KOPT-K1 (cell line): ENCODE data around the gene SP6.

Experiments used
- H3K27ac ChIP-seq: fragments of 200-600 bp; sonication (generic); 2 replicates; pipeline ENCODE4 v1.5.1; 2016; ENCODE audit warnings: antibody characterized with exemption, mild to moderate bottlenecking, low read depth, low read length; ENCODE audit not compliant: poor library complexity, severe bottlenecking
- H3K36me3 ChIP-seq: fragments of 200-600 bp; sonication (generic); 2 replicates; pipeline ENCODE4 v1.5.1; 2017; ENCODE audit warnings: antibody characterized with exemption, mild to moderate bottlenecking, low read length, moderate library complexity; ENCODE audit not compliant: insufficient read depth
- H3K9me3 ChIP-seq: fragments of 200-600 bp; sonication (generic); 2 replicates; pipeline ENCODE4 v1.5.1; 2017; ENCODE audit warnings: antibody characterized with exemption, low read length, mild to moderate bottlenecking; ENCODE audit not compliant: insufficient read depth, poor library complexity, severe bottlenecking

SP6 gene

GRCh38 chr17:47871048-47871447, 20.1 kb upstream of the SP6 start:
- H3K9me3 ChIP-seq, result no peaks in the 10 kb centered on the region
- no peaks in the 10 kb centered on the region for H3K36me3 ChIP-seq
- H3K27ac ChIP-seq, result no peak overlapping the region

GRCh38 chr17:47870056-47870455, 19.1 kb upstream of the SP6 start:
- Histone ChIP-seq H3K27ac (no peak overlapping the region), H3K9me3 (no peaks in the 10 kb centered on the region), H3K36me3 (no peaks in the 10 kb centered on the region)

GRCh38 chr17:47869114-47869513, 18.2 kb upstream of the SP6 start:
- no peaks in the 10 kb centered on the region for H3K9me3 ChIP-seq
- H3K27ac ChIP-seq, result no peak overlapping the region
- no peaks in the 10 kb centered on the region for H3K36me3 ChIP-seq

DNA sequence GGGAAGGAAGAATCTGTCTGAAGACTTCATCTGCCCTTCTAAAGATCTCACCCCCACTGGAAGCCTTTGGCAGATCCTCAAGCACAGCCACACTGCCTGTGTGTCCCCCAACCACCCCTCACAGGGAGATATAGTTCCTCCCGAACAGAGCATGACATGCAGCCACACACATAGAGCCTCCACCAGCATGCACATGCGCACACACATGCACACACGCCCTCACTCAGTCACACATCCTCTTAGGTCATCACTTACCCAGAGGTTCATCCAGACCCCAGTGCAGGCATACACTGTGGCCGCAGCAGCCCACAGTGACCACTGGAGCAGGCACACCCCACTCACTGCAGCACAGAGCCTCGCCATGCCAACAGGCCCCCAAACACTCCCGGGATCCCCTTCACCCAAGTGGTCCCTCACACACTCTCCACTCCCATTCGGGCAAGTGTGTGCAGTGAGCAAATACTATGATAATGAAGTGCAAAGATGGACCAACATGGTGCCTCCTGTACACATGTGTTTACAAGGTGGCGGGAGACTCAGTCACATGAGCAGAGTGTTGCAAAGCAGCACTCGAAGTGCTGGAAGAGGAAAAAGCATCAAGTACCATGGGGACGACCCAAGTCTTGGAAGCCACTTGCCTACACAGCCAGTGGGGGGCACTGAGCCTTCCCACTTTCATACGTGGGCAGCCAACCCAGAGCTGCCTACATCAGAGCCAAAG, 17.0 kb upstream of the SP6 start:
- Histone ChIP-seq H3K36me3 (no peaks in the 10 kb centered on the region), H3K9me3 (no peaks in the 10 kb centered on the region), H3K27ac (no peak overlapping the region)

DNA sequence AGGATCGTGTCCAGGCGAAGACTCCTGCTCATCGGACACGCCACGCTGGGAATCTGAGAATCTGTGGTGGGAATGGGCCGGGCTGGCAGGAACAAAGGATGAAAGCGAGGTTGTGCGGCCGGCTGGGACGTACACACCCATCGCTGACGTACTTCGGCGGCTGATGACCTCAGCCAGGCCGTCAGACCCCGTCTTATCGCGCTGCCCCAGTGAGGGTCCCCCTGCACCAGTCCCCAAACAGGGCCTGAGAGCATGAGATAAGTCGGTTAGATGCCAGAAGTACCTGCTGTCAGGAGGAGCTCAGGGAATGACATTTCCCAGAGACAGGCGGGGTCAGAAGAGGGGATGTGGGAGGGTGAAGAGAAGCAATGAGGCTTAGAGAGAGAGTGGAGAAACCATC, 16.0 kb upstream of the SP6 start:
- no peaks in the 10 kb centered on the region for H3K9me3 ChIP-seq
- no peak overlapping the region for H3K27ac ChIP-seq
- no peaks in the 10 kb centered on the region for H3K36me3 ChIP-seq

DNA sequence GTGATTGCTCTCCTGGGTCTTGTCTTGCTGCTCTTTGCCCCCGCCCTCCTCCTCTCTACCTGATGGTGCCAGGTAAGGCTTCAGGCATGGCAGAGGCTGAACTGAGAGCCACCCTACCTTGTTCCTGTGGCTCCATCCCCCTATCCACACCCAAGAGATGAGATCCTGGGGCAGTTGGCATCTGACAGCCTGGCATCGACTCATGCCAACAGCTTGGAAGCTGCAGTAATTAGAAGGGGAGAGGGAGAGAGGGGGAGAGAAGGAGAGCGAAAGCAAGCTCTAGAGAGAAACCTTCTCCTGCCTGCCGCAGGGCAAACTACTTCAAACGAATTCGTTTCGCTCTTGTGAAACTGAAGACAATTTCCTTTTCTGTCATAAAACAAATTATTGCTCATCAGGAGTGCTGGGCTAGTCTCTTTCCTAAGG, 13.8 kb upstream of the SP6 start:
- H3K9me3 ChIP-seq, result no peaks in the 10 kb centered on the region
- no peaks in the 10 kb centered on the region for H3K36me3 ChIP-seq
- peak overlapping the region; percentile 30 for H3K27ac ChIP-seq

- Histone ChIP-seq H3K27ac (no peak overlapping the region), H3K36me3 (no peaks in the 10 kb centered on the region), H3K9me3 (no peaks in the 10 kb centered on the region)
Measured at GRCh38 chr17:47862621-47863440, 11.9 kb upstream of the SP6 start.

DNA sequence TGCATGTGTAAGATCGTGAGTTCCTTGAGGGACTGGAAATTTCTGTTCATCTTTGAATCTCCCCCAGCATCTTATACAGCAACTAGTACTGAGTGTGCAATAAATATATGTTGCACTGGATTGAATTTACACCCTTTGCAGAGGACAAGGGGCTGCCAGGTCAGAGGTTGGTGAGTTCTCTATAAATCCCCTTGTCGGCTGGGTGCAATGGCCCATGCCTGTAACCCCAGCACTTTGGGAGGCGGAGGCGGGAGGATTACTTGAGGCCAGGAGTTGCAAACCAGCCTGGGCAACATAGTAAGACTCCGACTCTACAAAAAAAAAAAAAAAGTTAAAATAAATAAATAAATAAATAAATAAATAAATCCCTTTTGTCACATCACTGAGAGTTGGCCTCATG, 9.4 kb upstream of the SP6 start:
- Histone ChIP-seq H3K36me3 (no peaks in the 10 kb centered on the region), H3K27ac (no peak overlapping the region), H3K9me3 (no peaks in the 10 kb centered on the region)

DNA sequence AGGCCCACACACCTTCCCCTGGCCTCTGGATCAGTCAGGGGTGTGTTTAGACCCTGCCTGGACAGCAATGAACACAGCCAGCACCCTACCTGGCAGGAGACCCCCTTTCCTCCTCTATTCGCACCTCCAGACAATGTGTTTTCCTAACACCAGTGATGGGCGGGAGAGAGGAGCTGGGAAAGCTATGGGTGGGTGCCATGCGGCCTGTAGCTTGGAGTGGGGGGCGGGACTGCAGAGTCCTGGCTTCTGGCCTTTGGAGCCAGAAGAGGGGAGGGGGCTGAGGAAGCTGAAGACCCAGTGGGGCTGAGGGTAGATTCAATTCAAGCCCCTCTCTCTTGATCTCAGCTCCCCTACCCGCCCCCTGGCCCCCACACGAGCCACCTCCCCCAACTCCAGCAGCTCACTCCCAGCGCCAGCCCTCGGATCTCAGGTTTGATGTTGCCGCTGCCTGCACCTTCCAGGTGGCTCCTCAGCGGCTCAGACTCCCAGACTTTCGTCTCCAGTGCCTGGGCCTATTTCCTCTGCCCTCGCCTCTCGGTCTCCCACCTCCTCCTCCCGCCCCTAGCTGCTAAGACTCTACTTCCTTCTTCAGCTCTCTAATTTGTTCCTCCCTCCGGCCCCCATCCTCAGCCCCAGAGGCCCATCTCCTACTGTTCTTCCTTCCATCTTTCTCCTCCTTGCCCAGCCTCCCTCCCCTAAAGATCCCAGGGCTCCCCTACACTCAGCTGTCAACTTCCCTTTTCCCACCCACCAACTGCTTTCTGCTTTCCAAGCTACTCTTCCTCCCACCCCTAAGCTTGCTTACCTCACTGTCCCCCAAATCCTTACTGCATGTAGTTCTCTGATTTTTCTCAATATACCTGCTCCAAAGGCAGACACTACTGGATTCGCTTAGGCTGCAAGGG, 6.8 kb upstream of the SP6 start:
- Histone ChIP-seq H3K36me3 (no peaks in the 10 kb centered on the region), H3K27ac (no peak overlapping the region), H3K9me3 (no peaks in the 10 kb centered on the region)

- Histone ChIP-seq H3K9me3 (no peaks in the 10 kb centered on the region), H3K36me3 (no peaks in the 10 kb centered on the region), H3K27ac (no peak overlapping the region)
Measured at GRCh38 chr17:47856830-47857229, 5.9 kb upstream of the SP6 start.

- Histone ChIP-seq H3K36me3 (no peaks in the 10 kb centered on the region), H3K27ac (no peak overlapping the region), H3K9me3 (no peaks in the 10 kb centered on the region)
Measured at GRCh38 chr17:47855737-47856136, 4.8 kb upstream of the SP6 start.

DNA sequence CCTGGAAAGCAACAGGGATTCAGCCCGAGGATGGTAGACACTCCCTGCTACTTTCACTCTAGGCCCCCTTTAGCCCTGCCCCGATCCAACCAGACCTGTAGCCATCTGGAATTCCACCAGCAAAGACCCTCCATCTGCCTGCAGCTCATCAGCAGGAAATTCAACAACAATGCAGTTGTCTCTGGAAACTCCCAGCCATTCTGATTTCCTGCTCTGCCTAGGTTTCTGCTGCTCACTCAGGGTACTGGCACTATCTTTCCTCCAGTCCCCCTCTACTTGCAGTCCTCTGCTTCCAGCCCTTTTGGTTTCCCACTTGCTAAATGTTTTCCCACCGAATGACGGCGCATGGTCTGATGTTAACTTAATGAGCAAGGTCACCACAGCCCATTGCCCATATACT, 2.7 kb upstream of the SP6 start:
- H3K9me3 ChIP-seq, result no peaks in the 10 kb centered on the region
- no peak overlapping the region for H3K27ac ChIP-seq
- no peaks in the 10 kb centered on the region for H3K36me3 ChIP-seq

DNA sequence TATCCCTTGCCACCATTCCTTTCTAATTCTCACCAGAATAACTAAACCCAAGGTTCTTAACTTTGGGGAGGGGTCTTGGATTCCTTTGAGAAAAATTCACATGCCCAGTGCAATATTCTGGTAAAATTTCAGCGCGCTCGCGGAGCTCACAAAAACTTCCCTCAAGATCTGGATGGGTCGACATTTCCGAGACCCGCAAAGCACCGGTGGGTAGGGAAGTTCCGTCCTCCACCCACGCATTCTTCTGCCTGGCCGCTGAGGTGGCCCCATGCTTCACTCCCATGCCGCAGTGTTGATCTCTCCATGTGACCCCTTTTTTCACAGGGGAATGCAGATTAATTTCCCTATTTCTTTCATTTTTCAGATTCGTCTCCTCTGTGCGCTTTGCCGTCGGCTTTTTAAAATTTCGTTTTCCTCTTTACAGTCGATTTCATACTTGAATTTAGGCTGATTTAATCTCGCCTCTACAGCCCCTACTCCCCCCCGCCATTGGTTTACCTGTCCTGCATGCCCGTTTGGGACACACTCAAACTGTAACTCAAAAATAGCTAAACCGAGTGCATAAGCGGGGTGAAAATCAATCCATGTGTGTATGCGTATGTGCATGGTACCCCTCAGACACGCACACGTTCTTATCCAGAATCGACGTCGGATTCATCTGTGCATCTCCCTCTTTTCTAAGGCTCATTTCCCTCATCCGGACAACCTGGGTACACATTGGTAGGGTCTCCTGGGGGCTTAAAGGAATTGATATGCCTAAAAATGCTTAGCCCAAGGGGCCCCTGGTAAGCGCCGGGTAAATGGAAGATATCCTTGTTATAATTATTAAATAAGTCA, 1.4 kb upstream of the SP6 start:
- H3K36me3 ChIP-seq, result no peaks in the 10 kb centered on the region
- H3K9me3 ChIP-seq, result no peaks in the 10 kb centered on the region
- H3K27ac ChIP-seq, result no peak overlapping the region

GRCh38 chr17:47851764-47852112, 775 bp upstream of the SP6 start:
- H3K27ac ChIP-seq, result no peak overlapping the region
- H3K36me3 ChIP-seq, result no peaks in the 10 kb centered on the region
- H3K9me3 ChIP-seq, result no peaks in the 10 kb centered on the region

GRCh38 chr17:47850373-47850691, 631 bp downstream of the SP6 start:
- no peak overlapping the region for H3K27ac ChIP-seq
- H3K36me3 ChIP-seq, result no peaks in the 10 kb centered on the region
- H3K9me3 ChIP-seq, result no peaks in the 10 kb centered on the region
